Measurements from ENCODE around the gene ZNF19.

ZNF19 gene

GRCh38 chr16:71472051-71472450 lies 17.1 kb downstream of the ZNF19 start:
- TF ChIP-seq Cebpa-rat (IDR thresholded peaks at IDR 0.05): no peak

GRCh38 chr16:71467810-71468209 lies 21.3 kb downstream of the ZNF19 start:
- H3K9me3 ChIP-seq: no peaks in the 10 kb centered on the region
- TF ChIP-seq Cebpa-rat (IDR thresholded peaks at IDR 0.05): no peak
- H3K9ac ChIP-seq: no peak overlapping the region
- H3K36me3 ChIP-seq: no peaks in the 10 kb centered on the region
- H3K4me3 ChIP-seq: no peak overlapping the region
- no peaks in the 10 kb centered on the region for H3K4me1 ChIP-seq
- H3K4me2 ChIP-seq: no peak overlapping the region
- H3K27me3 ChIP-seq: no peaks in the 10 kb centered on the region
- no peak overlapping the region for H3K27ac ChIP-seq
- no peaks in the 10 kb centered on the region for H4K20me1 ChIP-seq

More at GRCh38 chr16:71472051-71472450, 17.1 kb downstream of the ZNF19 start:
- no peaks in the 10 kb centered on the region for H3K27me3 ChIP-seq
- no peak overlapping the region for H3K4me3 ChIP-seq
- no peaks in the 10 kb centered on the region for H4K20me1 ChIP-seq
- H3K4me2 ChIP-seq: no peak overlapping the region
- no peaks in the 10 kb centered on the region for H3K4me1 ChIP-seq
- H3K9ac ChIP-seq: no peak overlapping the region
- no peak overlapping the region for H3K27ac ChIP-seq
- no peaks in the 10 kb centered on the region for H3K9me3 ChIP-seq
- peaks cover 19% of the 10 kb centered on the region for H3K36me3 ChIP-seq

- H3K36me3 ChIP-seq: no peaks in the 10 kb centered on the region
- H3K4me1 ChIP-seq: peaks cover 22% of the 10 kb centered on the region
- no peak for TF ChIP-seq Cebpa-rat (IDR thresholded peaks at IDR 0.05)
- H4K20me1 ChIP-seq: peaks cover 1% of the 10 kb centered on the region; the same call in 1 of the 2 replicates
- H3K9ac ChIP-seq: no peak overlapping the region
- no peak overlapping the region for H3K4me2 ChIP-seq
- no peaks in the 10 kb centered on the region for H3K27me3 ChIP-seq
- H3K4me3 ChIP-seq: no peak overlapping the region
- H3K27ac ChIP-seq: no peak overlapping the region
- no peaks in the 10 kb centered on the region for H3K9me3 ChIP-seq
These were observed 24.9 kb downstream of the ZNF19 start for GRCh38 chr16:71464231-71464630.

GRCh38 chr16:71461686-71462648 lies 27.2 kb downstream of the ZNF19 start, which contains the start of gene ZNF23:
TSS of gene ZNF23 (minus strand) at chr16:71462247. CDS start at chr16:71456796, 5,451 bp downstream.
- Histone ChIP-seq H3K4me3 (peak within 1 kb of the TSS; percentile 85), H4K20me1 (peaks cover 23% of the 10 kb centered on the region), H3K4me1 (peaks cover 22% of the 10 kb centered on the region), H3K9me3 (no peaks in the 10 kb centered on the region), H3K9ac (peak within 1 kb of the TSS; percentile 90), H3K4me2 (peak within 1 kb of the TSS; percentile 94), H3K36me3 (peaks cover 2% of the 10 kb centered on the region; the same call in 1 of the 2 replicates), H3K27me3 (no peaks in the 10 kb centered on the region), H3K27ac (peak within 1 kb of the TSS; percentile 83)
- no peak for TF ChIP-seq Cebpa-rat (IDR thresholded peaks at IDR 0.05)

GRCh38 chr16:71460941-71461340 lies 28.2 kb downstream of the ZNF19 start:
- peaks cover 23% of the 10 kb centered on the region for H4K20me1 ChIP-seq
- no peak overlapping the region for H3K27ac ChIP-seq
- peaks cover 22% of the 10 kb centered on the region for H3K4me1 ChIP-seq
- H3K9ac ChIP-seq: no peak overlapping the region; the same call in 1 of the 2 replicates
- H3K4me2 ChIP-seq: peak overlapping the region; percentile 94
- H3K4me3 ChIP-seq: peak overlapping the region; percentile 85
- H3K9me3 ChIP-seq: no peaks in the 10 kb centered on the region
- no peak for TF ChIP-seq Cebpa-rat (IDR thresholded peaks at IDR 0.05)
- H3K27me3 ChIP-seq: no peaks in the 10 kb centered on the region
- H3K36me3 ChIP-seq: peaks cover 12% of the 10 kb centered on the region

- H3K4me2 ChIP-seq: peak overlapping the region; percentile 94; the same call in 1 of the 2 replicates
These were observed 28.9 kb downstream of the ZNF19 start for GRCh38 chr16:71460236-71460635.

GRCh38 chr16:71459510-71459909 lies 29.6 kb downstream of the ZNF19 start:
- Histone ChIP-seq H3K9me3 (peaks cover under 1% of the 10 kb centered on the region; the same call in 1 of the 2 replicates), H4K20me1 (peaks cover 23% of the 10 kb centered on the region), H3K27me3 (no peaks in the 10 kb centered on the region), H3K4me1 (peaks cover 22% of the 10 kb centered on the region), H3K27ac (no peak overlapping the region), H3K4me3 (no peak overlapping the region), H3K4me2 (no peak overlapping the region), H3K9ac (no peak overlapping the region), H3K36me3 (peaks cover 27% of the 10 kb centered on the region)
- TF ChIP-seq Cebpa-rat (IDR thresholded peaks at IDR 0.05): no peak

More at GRCh38 chr16:71460236-71460635, 28.9 kb downstream of the ZNF19 start:
- no peak overlapping the region for H3K9ac ChIP-seq
- H3K9me3 ChIP-seq: no peaks in the 10 kb centered on the region
- no peak overlapping the region for H3K4me3 ChIP-seq
- peaks cover 22% of the 10 kb centered on the region for H3K4me1 ChIP-seq
- TF ChIP-seq Cebpa-rat (IDR thresholded peaks at IDR 0.05): no peak
- H3K27me3 ChIP-seq: no peaks in the 10 kb centered on the region
- H3K36me3 ChIP-seq: peaks cover 19% of the 10 kb centered on the region
- no peak overlapping the region for H3K27ac ChIP-seq
- H4K20me1 ChIP-seq: peaks cover 23% of the 10 kb centered on the region

DNA sequence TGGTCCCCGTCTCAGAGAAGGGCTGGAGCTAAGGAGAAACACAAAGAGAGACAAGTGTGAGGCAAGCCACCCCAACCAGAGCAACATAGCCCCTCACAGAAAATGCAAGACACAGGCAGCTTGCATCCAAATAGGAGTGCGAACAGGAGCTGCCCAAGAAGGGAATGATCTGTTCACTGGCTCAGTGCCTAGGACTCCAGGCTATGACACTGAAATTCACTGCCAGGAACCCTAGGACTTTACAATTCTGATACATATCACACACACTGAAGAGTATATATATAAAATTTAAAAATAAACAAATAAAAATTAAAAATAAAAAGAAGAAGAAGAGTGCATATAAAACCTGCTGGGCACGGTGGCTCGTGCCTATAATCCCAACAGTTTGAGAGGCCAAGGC lies 32.3 kb downstream of the ZNF19 start:
- Histone ChIP-seq H3K4me1 (peaks cover 17% of the 10 kb centered on the region), H3K36me3 (peaks cover 54% of the 10 kb centered on the region), H4K20me1 (peaks cover 23% of the 10 kb centered on the region), H3K4me2 (no peak overlapping the region), H3K27ac (no peak overlapping the region), H3K27me3 (no peaks in the 10 kb centered on the region), H3K9me3 (peaks cover 28% of the 10 kb centered on the region), H3K9ac (no peak overlapping the region), H3K4me3 (no peak overlapping the region)
- TF ChIP-seq Cebpa-rat (IDR thresholded peaks at IDR 0.05): no peak

DNA sequence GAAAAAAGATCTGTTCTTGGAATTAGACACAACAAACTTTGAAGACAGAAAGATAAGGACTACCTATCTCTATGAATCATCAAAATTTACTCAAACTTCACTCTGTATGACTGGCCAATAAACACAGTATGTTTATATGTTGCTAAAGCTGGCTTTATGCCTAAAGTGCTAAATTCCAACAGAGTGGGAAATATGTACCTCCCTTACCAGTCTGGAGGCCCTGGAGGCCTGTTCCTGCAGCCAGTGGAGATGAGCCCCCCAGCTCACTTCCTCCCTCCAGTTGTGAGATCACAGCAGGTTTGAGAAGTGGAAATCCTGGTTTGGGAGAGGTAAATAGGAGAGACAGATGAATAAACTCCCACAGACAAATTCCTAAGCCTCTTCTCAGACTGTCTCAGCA lies 36.1 kb downstream of the ZNF19 start:
- peaks cover 11% of the 10 kb centered on the region; the same call in 1 of the 2 replicates for H4K20me1 ChIP-seq
- TF ChIP-seq Cebpa-rat (IDR thresholded peaks at IDR 0.05): no peak
- peaks cover 91% of the 10 kb centered on the region for H3K36me3 ChIP-seq
- H3K27me3 ChIP-seq: 0 out of 2 replicates have a peak, but pooled peaks cover 10% of the 10 kb centered on the region
- no peak overlapping the region for H3K9ac ChIP-seq
- H3K4me2 ChIP-seq: no peak overlapping the region
- H3K4me1 ChIP-seq: no peaks in the 10 kb centered on the region
- H3K9me3 ChIP-seq: peaks cover 65% of the 10 kb centered on the region
- H3K4me3 ChIP-seq: no peak overlapping the region
- H3K27ac ChIP-seq: no peak overlapping the region

DNA sequence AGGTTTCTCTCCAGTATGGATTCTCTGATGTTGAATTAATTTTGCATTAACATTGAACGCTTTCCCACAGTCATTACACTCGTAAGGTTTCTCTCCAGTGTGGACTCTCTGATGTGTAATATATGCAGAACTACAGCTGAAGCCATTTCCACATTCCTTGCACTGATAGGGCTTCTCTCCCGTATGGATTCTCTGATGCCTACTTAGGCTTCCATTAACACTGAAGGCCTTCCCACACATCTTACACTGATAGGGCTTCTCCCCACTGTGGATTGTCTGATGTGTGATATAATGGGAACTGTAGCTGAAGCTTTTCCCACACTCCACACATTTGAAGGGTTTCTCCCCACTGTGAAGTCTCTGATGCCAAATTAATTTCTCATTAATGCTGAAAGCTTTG lies 40.1 kb downstream of the ZNF19 start:
- no peak overlapping the region for H3K4me2 ChIP-seq
- H3K36me3 ChIP-seq: peaks cover 80% of the 10 kb centered on the region

More for the DNA sequence above, 40.1 kb downstream of the ZNF19 start:
- peak overlapping the region; percentile 46 for H3K4me3 ChIP-seq
- H3K27ac ChIP-seq: no peak overlapping the region
- no peak for TF ChIP-seq Cebpa-rat (IDR thresholded peaks at IDR 0.05)
- H3K4me1 ChIP-seq: no peaks in the 10 kb centered on the region
- H4K20me1 ChIP-seq: no peaks in the 10 kb centered on the region
- H3K9me3 ChIP-seq: peaks cover 100% of the 10 kb centered on the region
- H3K9ac ChIP-seq: no peak overlapping the region
- H3K27me3 ChIP-seq: 0 out of 2 replicates have a peak, but pooled peaks cover 10% of the 10 kb centered on the region
